SK-N-SH treated with all-trans-retinoic acid at 6 μM for 48 hours (cell line): ENCODE data around the gene SH3BP5.

Source experiments
- ESRRG ChIP-seq: fragments of 250-450 bp; sonication (Bioruptor Pico); IDR thresholded peaks from 2 replicates; pipeline ENCODE4 v1.6.1; 2021; ENCODE audit warnings: mild to moderate bottlenecking
- PATZ1 ChIP-seq: fragments of 250-450 bp; sonication (Bioruptor Pico); IDR thresholded peaks from 2 replicates; pipeline ENCODE4 v1.8.0; 2020; ENCODE audit warnings: mild to moderate bottlenecking, moderate library complexity, borderline replicate concordance
- RARB ChIP-seq: fragments of 250-450 bp; sonication (Bioruptor Pico); IDR thresholded peaks from 2 replicates; pipeline ENCODE4 v1.8.0; 2021; ENCODE audit warnings: mild to moderate bottlenecking, moderate library complexity
- SNAI2 ChIP-seq: fragments of 250-450 bp; sonication (Bioruptor Pico); IDR thresholded peaks from 2 replicates; pipeline ENCODE4 v1.5.0; 2020; ENCODE audit warnings: mild to moderate bottlenecking, moderate library complexity
- TCF4 ChIP-seq: fragments of 250-450 bp; sonication (Bioruptor Pico); IDR thresholded peaks from 2 replicates; pipeline ENCODE4 v1.8.0; 2021; ENCODE audit warnings: mild to moderate bottlenecking, moderate library complexity, borderline replicate concordance
- TSHZ2 ChIP-seq: fragments of 250-450 bp; sonication (Bioruptor Pico); IDR thresholded peaks from 2 replicates; pipeline ENCODE4 v1.5.0; 2020; ENCODE audit warnings: mild to moderate bottlenecking, moderate library complexity
- ZFP30 ChIP-seq: fragments of 450-650 bp; formaldehyde crosslinking; IDR thresholded peaks from 2 replicates; pipeline ENCODE4 v1.5.0; 2022; ENCODE audit warnings: mild to moderate bottlenecking, moderate library complexity

- TF ChIP-seq TCF4 (CRISPR knock-in tag) = no peak
- TF ChIP-seq ZFP30 (CRISPR knock-in tag) = no peak
- no peak for TF ChIP-seq SNAI2 (CRISPR knock-in tag)
- no peak for TF ChIP-seq RARB (CRISPR knock-in tag)
- no peak for TF ChIP-seq TSHZ2 (CRISPR knock-in tag)
- no peak for TF ChIP-seq PATZ1
- no peak for TF ChIP-seq ESRRG (CRISPR knock-in tag)
Observed at GRCh38 chr3:15205482-15205933, 126.9 kb downstream of the SH3BP5 start.
